Osteoblast (primary cell): Measurements from ENCODE around the gene TCP10L. TPM values are rescaled to one million over a fixed set of nuclear protein-coding genes. Genes with fewer than 3 reads are reported as not detected.

ENCODE experiments used
- DNase-seq: peaks from one replicate; pipeline ENCODE4 v3.0.0; 2011; ENCODE audit warnings: low spot score, mixed read lengths; ENCODE audit not compliant: insufficient read length; ENCODE audit errors: missing footprints
- H2AFZ ChIP-seq: 2 replicates; pipeline ENCODE4 v1.6.0; 2011; ENCODE audit warnings: mild to moderate bottlenecking, low read length
- H3K27ac ChIP-seq: 2 replicates; pipeline ENCODE4 v1.5.1; 2011; ENCODE audit warnings: mild to moderate bottlenecking, low read depth, low read length, moderate library complexity
- H3K27me3 ChIP-seq: 2 replicates; pipeline ENCODE4 v1.6.0; 2012; ENCODE audit warnings: mild to moderate bottlenecking, control low read depth, inconsistent platforms, low read length, moderate library complexity; ENCODE audit not compliant: insufficient read depth
- H3K36me3 ChIP-seq: 2 replicates; pipeline ENCODE4 v1.5.1; 2011; ENCODE audit warnings: mild to moderate bottlenecking, low read length, control low read depth, moderate library complexity; ENCODE audit not compliant: insufficient read depth
- H3K4me1 ChIP-seq: 2 replicates; pipeline ENCODE4 v1.5.1; 2011; ENCODE audit warnings: mild to moderate bottlenecking, low read length, control low read depth, moderate library complexity; ENCODE audit not compliant: insufficient read depth
- H3K4me2 ChIP-seq: 2 replicates; pipeline ENCODE4 v1.6.0; 2011; ENCODE audit warnings: mild to moderate bottlenecking, low read length; ENCODE audit not compliant: insufficient read depth
- H3K4me3 ChIP-seq: fragments of 200-600 bp; sonication (generic); 3 replicates; pipeline ENCODE4 v1.5.1; 2012; ENCODE audit warnings: mild to moderate bottlenecking, low read length, inconsistent platforms; ENCODE audit not compliant: insufficient read depth
- H3K79me2 ChIP-seq: 2 replicates; pipeline ENCODE4 v1.6.0; 2012; ENCODE audit warnings: mild to moderate bottlenecking, low read length, control low read depth, inconsistent platforms; ENCODE audit not compliant: insufficient read depth
- H3K9me3 ChIP-seq: 2 replicates; pipeline ENCODE4 v1.5.1; 2011; ENCODE audit warnings: low read depth, low read length, control low read depth
- H4K20me1 ChIP-seq: 2 replicates; pipeline ENCODE4 v1.6.0; 2012; ENCODE audit warnings: mild to moderate bottlenecking, low read length, control low read depth; ENCODE audit not compliant: insufficient read depth
- total RNA-seq: library from RNA; depleted of rRNA; stranded (reverse); fragments of >200 nt; gene quantifications from 2 replicates; pipeline ENCODE4 v1.2.3, GENCODE V29; 2012
- TF ChIP-seq, protein P1 (sequence below): IDR thresholded peaks from 2 replicates; pipeline ENCODE4 v1.5.1; 2011; ENCODE audit warnings: mild to moderate bottlenecking, low read depth, low read length, moderate library complexity; ENCODE audit errors: extremely low read depth

TCP10L gene
- total RNA-seq, 1 donor, result 0.72 TPM

DNA sequence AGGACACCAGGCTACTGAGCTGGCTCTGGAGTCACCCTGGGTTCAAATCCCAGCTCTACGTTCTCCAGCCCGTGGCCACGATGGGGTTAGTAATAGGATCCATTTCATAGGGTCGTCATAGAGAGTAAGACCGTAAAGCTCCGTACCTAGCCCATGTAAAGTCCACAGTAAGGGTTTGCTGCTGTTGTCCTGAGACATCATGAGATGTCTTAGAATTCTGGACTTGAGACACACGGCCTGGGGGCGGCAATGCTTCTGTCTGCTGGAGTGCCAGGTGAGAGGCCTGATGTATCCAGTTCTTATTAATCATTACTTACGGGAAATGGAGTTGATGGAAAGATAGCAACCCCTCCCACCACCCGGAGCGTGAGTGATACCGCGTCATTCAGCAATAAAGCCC, 3.6 kb downstream of the TCP10L start:
- H3K79me2 ChIP-seq, result no peaks in the 10 kb centered on the region

DNA sequence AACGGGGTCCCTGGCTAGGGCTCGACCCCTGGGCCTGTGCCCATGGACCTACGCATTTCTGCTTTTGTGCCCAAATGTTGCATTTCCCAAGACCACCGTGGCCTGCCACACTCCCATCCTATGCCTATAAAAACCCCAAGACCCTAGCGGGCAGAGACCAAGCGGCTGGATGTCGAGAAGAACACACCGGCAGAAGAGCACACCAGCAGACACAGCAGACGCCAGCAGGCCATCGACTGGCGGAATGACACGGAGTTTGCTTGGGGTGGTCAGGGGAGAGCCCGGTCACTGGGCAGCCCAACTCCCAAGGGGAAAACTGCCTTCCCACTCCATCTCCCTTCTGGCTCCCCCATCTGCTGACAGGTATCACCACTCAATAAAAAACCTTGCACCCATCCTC, 4.4 kb downstream of the TCP10L start:
- H3K27me3 ChIP-seq, result peaks cover 32% of the 10 kb centered on the region
- TF ChIP-seq, protein P1, sequence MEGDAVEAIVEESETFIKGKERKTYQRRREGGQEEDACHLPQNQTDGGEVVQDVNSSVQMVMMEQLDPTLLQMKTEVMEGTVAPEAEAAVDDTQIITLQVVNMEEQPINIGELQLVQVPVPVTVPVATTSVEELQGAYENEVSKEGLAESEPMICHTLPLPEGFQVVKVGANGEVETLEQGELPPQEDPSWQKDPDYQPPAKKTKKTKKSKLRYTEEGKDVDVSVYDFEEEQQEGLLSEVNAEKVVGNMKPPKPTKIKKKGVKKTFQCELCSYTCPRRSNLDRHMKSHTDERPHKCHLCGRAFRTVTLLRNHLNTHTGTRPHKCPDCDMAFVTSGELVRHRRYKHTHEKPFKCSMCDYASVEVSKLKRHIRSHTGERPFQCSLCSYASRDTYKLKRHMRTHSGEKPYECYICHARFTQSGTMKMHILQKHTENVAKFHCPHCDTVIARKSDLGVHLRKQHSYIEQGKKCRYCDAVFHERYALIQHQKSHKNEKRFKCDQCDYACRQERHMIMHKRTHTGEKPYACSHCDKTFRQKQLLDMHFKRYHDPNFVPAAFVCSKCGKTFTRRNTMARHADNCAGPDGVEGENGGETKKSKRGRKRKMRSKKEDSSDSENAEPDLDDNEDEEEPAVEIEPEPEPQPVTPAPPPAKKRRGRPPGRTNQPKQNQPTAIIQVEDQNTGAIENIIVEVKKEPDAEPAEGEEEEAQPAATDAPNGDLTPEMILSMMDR, result no peak

More for the DNA sequence above, 3.6 kb downstream of the TCP10L start:
- Histone ChIP-seq H3K4me3 (no peak overlapping the region), H3K4me2 (no peak overlapping the region), H3K9me3 (no peaks in the 10 kb centered on the region), H3K4me1 (no peaks in the 10 kb centered on the region), H3K36me3 (no peaks in the 10 kb centered on the region), H2AFZ (no peak overlapping the region), H3K27ac (no peak overlapping the region), H3K27me3 (peaks cover 38% of the 10 kb centered on the region), H4K20me1 (no peaks in the 10 kb centered on the region)
- DNase-seq, result no peak
- TF ChIP-seq, protein P1, result no peak

DNA sequence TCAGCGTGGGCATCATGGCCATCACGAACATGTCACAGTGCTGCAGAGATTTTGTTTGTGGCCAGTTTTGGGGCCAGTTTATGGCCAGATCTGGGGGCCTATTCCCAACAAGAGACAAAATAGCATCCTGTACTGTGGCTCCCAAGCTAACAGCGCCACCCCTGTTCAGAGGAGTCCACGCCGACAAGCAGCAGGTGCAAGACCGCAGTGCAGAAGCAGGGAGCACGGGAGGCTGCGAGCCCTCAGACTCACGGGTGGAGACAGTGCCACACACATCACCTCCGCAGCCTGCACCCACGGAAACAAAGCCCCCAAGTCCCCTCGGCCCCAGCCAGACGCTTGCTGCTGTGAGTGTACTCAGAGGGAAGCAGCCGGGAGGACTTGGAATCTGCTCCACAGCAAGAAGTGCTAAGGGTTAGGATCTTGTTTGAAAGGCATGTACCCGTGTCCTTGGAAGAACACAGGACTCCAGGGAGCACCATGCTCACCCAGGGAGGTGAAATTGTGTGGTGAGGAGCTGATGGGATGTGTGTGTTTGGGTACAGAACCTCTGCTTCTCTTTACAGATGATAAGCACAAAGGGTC, 7.1 kb downstream of the TCP10L start:
- Histone ChIP-seq H3K4me1 (no peaks in the 10 kb centered on the region), H3K4me3 (no peak overlapping the region), H4K20me1 (no peaks in the 10 kb centered on the region), H2AFZ (no peak overlapping the region), H3K27ac (no peak overlapping the region), H3K36me3 (no peaks in the 10 kb centered on the region), H3K27me3 (peaks cover 42% of the 10 kb centered on the region), H3K79me2 (no peaks in the 10 kb centered on the region), H3K9me3 (no peaks in the 10 kb centered on the region), H3K4me2 (no peak overlapping the region)
- no peak for DNase-seq
- TF ChIP-seq, protein P1, result peak; percentile 44

More for the DNA sequence above, 4.4 kb downstream of the TCP10L start:
- H3K36me3 ChIP-seq, result no peaks in the 10 kb centered on the region
- no peaks in the 10 kb centered on the region for H3K79me2 ChIP-seq
- H3K4me1 ChIP-seq, result no peaks in the 10 kb centered on the region
- H3K9me3 ChIP-seq, result no peaks in the 10 kb centered on the region
- no peak overlapping the region for H2AFZ ChIP-seq
- no peak overlapping the region for H3K4me3 ChIP-seq
- H4K20me1 ChIP-seq, result no peaks in the 10 kb centered on the region
- no peak for DNase-seq
- H3K27ac ChIP-seq, result no peak overlapping the region
- H3K4me2 ChIP-seq, result no peak overlapping the region

DNA sequence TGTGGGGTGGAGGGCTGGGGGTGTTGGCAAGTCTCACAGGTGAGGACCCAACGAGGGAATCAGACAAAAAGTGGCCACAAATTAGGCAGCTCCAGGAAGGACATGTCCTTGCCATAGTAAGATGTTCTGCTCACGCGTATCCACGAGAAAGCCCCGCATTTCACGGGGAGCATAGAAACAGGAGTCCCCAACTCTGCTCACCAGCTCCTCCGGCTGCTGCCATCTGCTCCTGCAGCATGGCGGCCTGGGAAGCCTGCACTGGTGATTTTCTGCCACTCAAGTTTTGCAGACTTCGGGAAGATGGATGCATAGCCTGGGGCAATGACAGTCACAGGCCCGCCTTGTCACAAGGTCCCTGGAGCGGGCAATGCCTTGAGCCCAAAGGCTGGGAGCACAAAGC, 9.3 kb downstream of the TCP10L start:
- TF ChIP-seq, protein P1, result no peak
- no peaks in the 10 kb centered on the region for H3K79me2 ChIP-seq
- H3K36me3 ChIP-seq, result no peaks in the 10 kb centered on the region
- no peaks in the 10 kb centered on the region for H3K9me3 ChIP-seq
- no peak overlapping the region for H3K4me3 ChIP-seq
- no peak for DNase-seq
- H3K27ac ChIP-seq, result no peak overlapping the region
- no peaks in the 10 kb centered on the region for H4K20me1 ChIP-seq
- H2AFZ ChIP-seq, result no peak overlapping the region
- no peaks in the 10 kb centered on the region for H3K4me1 ChIP-seq
- H3K4me2 ChIP-seq, result no peak overlapping the region
- peaks cover 43% of the 10 kb centered on the region for H3K27me3 ChIP-seq
